Lower lobe of right lung (tissue), 2 donors: ENCODE results near the gene SLC34A1. TPM values are rescaled to one million over a fixed set of nuclear protein-coding genes. Genes with fewer than 3 reads are reported as not detected.
"Not testable (repeated sequence)": the region's sequence is repeated elsewhere in the genome, so short reads cannot be mapped to it uniquely, and the experiment has no call there.

Experiments used
- ATAC-seq, 2 donors: fragments of 200-7000 bp; cut with Tn5 transposase; one replicate each; pipeline ENCODE4 v1.9.1; 2020 to 2022; ENCODE audit warnings: mild to moderate bottlenecking in 2 of 2, moderate library complexity in 2 of 2
- DNase-seq: peaks from one replicate; pipeline ENCODE4 v3.0.0-alpha.2; 2020
- H3K27ac ChIP-seq: fragments of 200-600 bp; one replicate; pipeline ENCODE4 v1.8.0; 2022
- H3K27me3 ChIP-seq: fragments of 200-600 bp; one replicate; pipeline ENCODE4 v1.8.0; 2022; ENCODE audit warnings: low read depth
- H3K36me3 ChIP-seq: fragments of 200-600 bp; one replicate; pipeline ENCODE4 v1.8.0; 2022; ENCODE audit warnings: mild to moderate bottlenecking
- H3K4me1 ChIP-seq: fragments of 200-600 bp; one replicate; pipeline ENCODE4 v1.8.0; 2022
- H3K4me3 ChIP-seq: fragments of 200-600 bp; one replicate; pipeline ENCODE4 v1.8.0; 2022; ENCODE audit warnings: mild to moderate bottlenecking
- H3K9me3 ChIP-seq: fragments of 200-600 bp; one replicate; pipeline ENCODE4 v1.8.0; 2022
- intact Hi-C: fragments of 100-400 bp; cut with DNase I; formaldehyde crosslinking; loops from one replicate; pipeline ENCODE4 v1.11.0; 2022
- total RNA-seq: library from RNA; stranded (reverse); fragmentation: NEBNext Ultra II Directional; extraction: Animal tissue kit (Norgen Biotek cat#: 25700); gene quantifications from one replicate; pipeline ENCODE4 v1.2.1, GENCODE V29; 2021
- TF ChIP-seq, protein P1 (sequence below): fragments of 200-600 bp; IDR thresholded peaks from one replicate; pipeline ENCODE4 v1.8.0; 2022; ENCODE audit warnings: antibody characterized with exemption, mild to moderate bottlenecking
- donor health status: DM: no; HTN: yes; CAD: no; lungs with severe emphysema.

SLC34A1 gene
- total RNA-seq, 1 donor from 2014 or later: not detected

DNA sequence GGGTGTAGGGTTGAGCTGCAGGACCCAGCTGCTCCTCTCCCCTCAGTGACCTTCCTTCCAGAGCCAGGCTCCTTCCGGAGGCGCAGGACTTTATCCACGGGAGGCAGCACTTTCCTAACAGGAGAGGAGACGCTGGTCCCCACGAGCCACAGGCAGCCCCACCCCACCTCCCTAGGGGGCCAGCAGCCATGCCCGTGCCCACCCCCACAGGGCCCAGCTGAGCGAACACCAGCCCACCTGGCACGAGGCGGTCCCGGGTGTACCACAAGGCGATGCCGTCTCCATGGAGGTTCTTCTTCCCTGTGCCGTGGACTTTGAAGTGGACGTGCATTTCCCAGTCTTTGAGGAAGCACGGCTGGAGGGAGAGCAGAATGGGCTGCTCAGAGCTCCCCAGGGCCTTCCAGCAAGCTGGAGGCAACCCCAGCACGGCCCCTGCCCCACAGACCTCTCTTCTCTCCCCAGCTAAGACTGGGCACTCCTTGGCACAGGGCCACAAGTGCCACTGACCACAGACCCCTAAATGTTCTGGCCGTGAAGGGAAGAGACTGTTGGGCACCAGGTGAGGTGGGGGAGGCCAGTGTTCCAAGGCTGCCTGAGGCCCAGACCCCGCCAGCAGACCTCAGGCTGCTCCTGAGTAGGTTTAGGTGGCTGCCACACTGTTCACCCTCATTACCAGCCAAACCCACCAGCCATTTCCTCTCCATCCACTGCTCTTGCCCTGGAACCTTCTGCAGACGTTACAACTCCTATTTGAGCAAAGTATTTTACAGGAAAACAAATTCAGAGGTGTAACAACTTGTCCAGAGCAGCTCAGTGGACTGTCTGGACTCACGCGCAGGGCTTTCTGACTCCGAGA, 45.8 kb upstream of the SLC34A1 start:
- Histone ChIP-seq H3K9me3 (no peaks in the 10 kb centered on the region), H3K27ac (no peak overlapping the region), H3K4me3 (no peak overlapping the region), H3K4me1 (no peaks in the 10 kb centered on the region), H3K36me3 (peaks cover 85% of the 10 kb centered on the region), H3K27me3 (no peaks in the 10 kb centered on the region)
- ATAC-seq (no peak), DNase-seq (peak; percentile 34)
- TF ChIP-seq, protein P1, sequence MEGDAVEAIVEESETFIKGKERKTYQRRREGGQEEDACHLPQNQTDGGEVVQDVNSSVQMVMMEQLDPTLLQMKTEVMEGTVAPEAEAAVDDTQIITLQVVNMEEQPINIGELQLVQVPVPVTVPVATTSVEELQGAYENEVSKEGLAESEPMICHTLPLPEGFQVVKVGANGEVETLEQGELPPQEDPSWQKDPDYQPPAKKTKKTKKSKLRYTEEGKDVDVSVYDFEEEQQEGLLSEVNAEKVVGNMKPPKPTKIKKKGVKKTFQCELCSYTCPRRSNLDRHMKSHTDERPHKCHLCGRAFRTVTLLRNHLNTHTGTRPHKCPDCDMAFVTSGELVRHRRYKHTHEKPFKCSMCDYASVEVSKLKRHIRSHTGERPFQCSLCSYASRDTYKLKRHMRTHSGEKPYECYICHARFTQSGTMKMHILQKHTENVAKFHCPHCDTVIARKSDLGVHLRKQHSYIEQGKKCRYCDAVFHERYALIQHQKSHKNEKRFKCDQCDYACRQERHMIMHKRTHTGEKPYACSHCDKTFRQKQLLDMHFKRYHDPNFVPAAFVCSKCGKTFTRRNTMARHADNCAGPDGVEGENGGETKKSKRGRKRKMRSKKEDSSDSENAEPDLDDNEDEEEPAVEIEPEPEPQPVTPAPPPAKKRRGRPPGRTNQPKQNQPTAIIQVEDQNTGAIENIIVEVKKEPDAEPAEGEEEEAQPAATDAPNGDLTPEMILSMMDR: no peak
- intact Hi-C loops: no loop called here

DNA sequence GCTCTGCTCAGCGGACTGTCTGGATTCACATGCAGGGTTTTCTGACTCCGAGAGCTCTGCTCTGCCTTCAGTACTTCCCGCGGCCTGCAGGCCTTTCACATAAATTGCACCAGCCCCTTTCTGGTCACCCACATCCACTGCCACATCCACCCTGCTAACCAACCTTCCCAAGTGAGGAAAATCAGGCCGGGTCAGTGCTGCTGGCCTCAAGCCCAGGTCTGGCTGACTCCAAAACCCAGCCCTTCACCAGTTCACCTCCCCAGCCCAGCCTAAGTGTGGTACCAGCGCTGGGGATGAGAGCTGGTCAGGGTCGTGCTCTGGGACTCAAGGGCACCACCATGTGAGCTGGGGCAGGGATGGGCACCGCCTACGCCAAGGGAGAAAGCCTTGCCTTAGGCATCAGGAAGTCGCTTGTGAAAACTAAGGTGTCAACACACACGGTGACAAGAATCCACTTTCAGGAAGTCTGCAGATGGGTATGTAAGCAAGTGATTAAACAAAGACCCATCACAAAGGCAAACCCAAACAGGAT, 45.1 kb upstream of the SLC34A1 start:
- DNase-seq (peak; percentile 47), ATAC-seq (peak; percentile 18 to 32)
- Histone ChIP-seq H3K9me3 (no peaks in the 10 kb centered on the region), H3K27me3 (no peaks in the 10 kb centered on the region), H3K4me3 (no peak overlapping the region), H3K36me3 (peaks cover 85% of the 10 kb centered on the region), H3K27ac (no peak overlapping the region), H3K4me1 (no peaks in the 10 kb centered on the region)
- intact Hi-C loops: no loop called here
- TF ChIP-seq, protein P1: no peak

DNA sequence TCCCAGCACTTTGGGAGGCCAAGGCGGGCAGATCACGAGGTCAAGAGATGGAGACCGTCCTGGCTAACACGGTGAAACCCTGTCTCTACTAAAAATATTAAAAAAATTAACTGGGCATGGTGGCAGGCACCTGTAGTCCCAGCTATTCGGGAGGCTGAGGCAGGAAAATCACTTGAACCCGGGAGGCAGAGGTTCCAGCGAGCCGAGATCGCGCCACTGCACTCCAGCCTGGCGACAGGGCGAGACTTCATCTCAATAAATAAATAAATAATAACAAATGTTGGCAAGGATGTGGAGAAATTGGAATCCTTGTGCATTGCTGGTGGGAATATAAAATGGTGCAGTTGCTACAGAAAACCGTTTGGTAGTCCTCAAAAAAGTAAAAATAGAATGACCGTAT, 41.2 kb upstream of the SLC34A1 start:
- Histone ChIP-seq H3K36me3 (peaks cover 77% of the 10 kb centered on the region), H3K4me1 (peaks cover 16% of the 10 kb centered on the region)
- DNase-seq: peak; percentile 9
- H3K4me3 ChIP-seq, intact Hi-C loops, H3K27me3 ChIP-seq, ATAC-seq, H3K9me3 ChIP-seq, H3K27ac ChIP-seq: not testable (repeated sequence)

DNA sequence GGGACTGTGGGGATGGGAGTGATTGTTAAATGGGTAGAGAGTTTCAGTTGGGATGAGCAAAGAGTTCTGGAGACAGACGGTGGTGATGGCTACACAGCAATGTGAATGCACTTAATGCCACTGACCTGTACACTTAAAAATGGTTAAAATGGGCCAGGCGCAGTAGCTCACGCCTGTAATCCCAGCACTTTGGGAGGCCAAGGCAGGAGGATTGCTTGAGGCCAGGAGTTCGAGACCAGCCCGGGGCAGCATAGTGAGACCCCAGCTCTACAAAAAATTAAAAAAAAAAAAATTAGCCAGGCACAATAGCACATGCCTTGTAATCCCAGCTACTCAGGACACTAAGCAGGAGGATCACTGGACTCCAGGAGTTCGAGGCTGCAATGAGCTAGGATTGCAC, 40.5 kb upstream of the SLC34A1 start:
- Histone ChIP-seq H3K4me3 (no peak overlapping the region), H3K9me3 (no peaks in the 10 kb centered on the region), H3K27ac (no peak overlapping the region), H3K27me3 (no peaks in the 10 kb centered on the region), H3K4me1 (peaks cover 21% of the 10 kb centered on the region), H3K36me3 (peaks cover 75% of the 10 kb centered on the region)
- TF ChIP-seq, protein P1: no peak
- ATAC-seq (no peak), DNase-seq (peak; percentile 10)
- intact Hi-C loops: no loop called here

DNA sequence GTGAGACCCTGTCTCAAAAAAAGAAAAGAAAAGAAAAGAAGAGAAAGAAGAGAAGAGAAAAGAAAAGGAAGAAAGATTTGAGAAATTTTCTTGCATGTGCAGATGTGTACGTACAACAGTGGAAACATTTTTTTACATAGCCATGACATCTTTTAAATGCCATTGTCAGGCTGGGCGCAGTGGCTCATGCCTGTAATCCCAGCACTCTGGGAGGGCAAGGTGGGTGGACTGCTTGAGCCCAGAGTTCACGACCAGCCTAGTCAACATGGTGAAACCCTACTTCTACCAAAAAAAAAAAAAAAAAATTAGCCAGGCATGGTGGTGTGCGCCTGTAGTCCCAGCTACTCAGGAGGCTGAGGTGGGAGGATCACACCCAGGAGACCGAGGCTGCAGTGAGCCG, 39.3 kb upstream of the SLC34A1 start:
- Histone ChIP-seq H3K36me3 (peaks cover 78% of the 10 kb centered on the region), H3K4me1 (peaks cover 32% of the 10 kb centered on the region), H3K4me3 (no peak overlapping the region), H3K27me3 (no peaks in the 10 kb centered on the region), H3K9me3 (no peaks in the 10 kb centered on the region), H3K27ac (no peak overlapping the region)
- TF ChIP-seq, protein P1: no peak
- ATAC-seq (no peak), DNase-seq (peak; percentile 6)
- intact Hi-C loops: no loop called here

DNA sequence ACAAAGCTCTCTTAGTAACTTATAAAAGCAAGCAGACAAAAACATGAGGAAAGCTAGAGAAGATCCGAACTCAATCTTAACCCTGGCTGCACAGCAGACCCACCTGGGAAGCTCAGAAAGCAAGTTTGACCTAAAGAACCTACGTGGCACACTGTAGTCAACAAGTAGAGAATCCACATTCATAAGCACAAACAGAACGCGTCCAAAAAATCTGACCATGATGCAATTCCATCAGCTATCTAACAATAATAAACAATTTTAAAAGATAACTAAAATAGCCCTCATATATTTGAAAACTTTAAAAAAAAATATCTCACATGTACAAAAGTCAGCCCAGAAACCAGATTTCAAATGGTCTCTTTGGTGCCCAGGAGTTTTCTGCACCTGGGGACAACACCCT, 37.4 kb upstream of the SLC34A1 start:
- peaks cover 71% of the 10 kb centered on the region for H3K36me3 ChIP-seq
- TF ChIP-seq, protein P1: no peak
- no peak for DNase-seq
- intact Hi-C loops: no loop called here
- no peak for ATAC-seq
- peaks cover 43% of the 10 kb centered on the region for H3K4me1 ChIP-seq
- H3K4me3 ChIP-seq: no peak overlapping the region
- H3K27ac ChIP-seq: no peak overlapping the region
- H3K9me3 ChIP-seq: no peaks in the 10 kb centered on the region
- H3K27me3 ChIP-seq: no peaks in the 10 kb centered on the region
